HEK293T (cell line): ENCODE data around the gene LRRN4CL.

Experiments
- ARNT ChIP-seq: fragments of 450-650 bp; IDR thresholded peaks from 2 replicates; pipeline ENCODE4 v1.6.1; 2017; ENCODE audit warnings: mild to moderate bottlenecking
- BHLHE40 ChIP-seq: fragments of 450-650 bp; IDR thresholded peaks from 2 replicates; pipeline ENCODE4 v1.6.1; 2016; ENCODE audit warnings: mild to moderate bottlenecking, moderate library complexity, borderline replicate concordance
- CTBP1 ChIP-seq: fragments of 450-650 bp; IDR thresholded peaks from 2 replicates; pipeline ENCODE4 v1.6.1; 2016; ENCODE audit warnings: borderline replicate concordance
- ELF4 ChIP-seq: fragments of 450-650 bp; IDR thresholded peaks from 2 replicates; pipeline ENCODE4 v1.6.1; 2017; ENCODE audit warnings: antibody characterized with exemption
- FOXA1 ChIP-seq: fragments of 450-650 bp; IDR thresholded peaks from 2 replicates; pipeline ENCODE4 v1.6.1; 2016; ENCODE audit warnings: mild to moderate bottlenecking
- FOXK2 ChIP-seq: fragments of 450-650 bp; IDR thresholded peaks from 2 replicates; pipeline ENCODE4 v1.6.1; 2016; ENCODE audit warnings: mild to moderate bottlenecking
- FOXM1 ChIP-seq: fragments of 450-650 bp; IDR thresholded peaks from 2 replicates; pipeline ENCODE4 v1.6.1; 2017; ENCODE audit warnings: mild to moderate bottlenecking, borderline replicate concordance
- L3MBTL2 ChIP-seq: fragments of 450-650 bp; conservative IDR thresholded peaks from 2 replicates; pipeline ENCODE4 v1.6.1; 2016; ENCODE audit warnings: mild to moderate bottlenecking
- NFRKB ChIP-seq: fragments of 450-650 bp; IDR thresholded peaks from 2 replicates; pipeline ENCODE4 v1.6.1; 2016; ENCODE audit warnings: mild to moderate bottlenecking, moderate library complexity
- SP1 ChIP-seq: fragments of 450-650 bp; IDR thresholded peaks from 2 replicates; pipeline ENCODE4 v1.6.1; 2017
- TARDBP ChIP-seq: fragments of 450-650 bp; IDR thresholded peaks from 2 replicates; pipeline ENCODE4 v1.6.1; 2016
- ZNF384 ChIP-seq: fragments of 450-650 bp; IDR thresholded peaks from 2 replicates; pipeline ENCODE4 v1.6.1; 2016
- TF ChIP-seq, protein P1 (sequence below): fragments of 450-650 bp; IDR thresholded peaks from 2 replicates; pipeline ENCODE4 v1.6.1; 2016

- TF ChIP-seq ARNT = no peak
- TF ChIP-seq ELF4 = no peak
- TF ChIP-seq SP1 = no peak
- TF ChIP-seq ZNF384 = no peak
- no peak for TF ChIP-seq L3MBTL2
- no peak for TF ChIP-seq FOXA1
- no peak for TF ChIP-seq BHLHE40
- TF ChIP-seq TARDBP = no peak
- no peak for TF ChIP-seq NFRKB
- no peak for TF ChIP-seq FOXM1
- TF ChIP-seq FOXK2 = no peak
- TF ChIP-seq CTBP1 = no peak
- TF ChIP-seq, protein P1, sequence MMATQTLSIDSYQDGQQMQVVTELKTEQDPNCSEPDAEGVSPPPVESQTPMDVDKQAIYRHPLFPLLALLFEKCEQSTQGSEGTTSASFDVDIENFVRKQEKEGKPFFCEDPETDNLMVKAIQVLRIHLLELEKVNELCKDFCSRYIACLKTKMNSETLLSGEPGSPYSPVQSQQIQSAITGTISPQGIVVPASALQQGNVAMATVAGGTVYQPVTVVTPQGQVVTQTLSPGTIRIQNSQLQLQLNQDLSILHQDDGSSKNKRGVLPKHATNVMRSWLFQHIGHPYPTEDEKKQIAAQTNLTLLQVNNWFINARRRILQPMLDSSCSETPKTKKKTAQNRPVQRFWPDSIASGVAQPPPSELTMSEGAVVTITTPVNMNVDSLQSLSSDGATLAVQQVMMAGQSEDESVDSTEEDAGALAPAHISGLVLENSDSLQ = no peak
These were observed 19.7 kb downstream of the LRRN4CL start for GRCh38 chr11:62669420-62670161.
